Stimulated activated CD8-positive, alpha-beta memory T cell treated with anti-CD3 and anti-CD28 coated beads, Interleukin-15, amount 100 ng/mL, for 1 hour (primary cell): ENCODE data around the gene SPRR5.

Source experiments
- DNase-seq: peaks from one replicate; pipeline ENCODE4 v3.0.0-alpha.2; 2020; ENCODE audit warnings: low read depth

SPRR5 gene

DNA sequence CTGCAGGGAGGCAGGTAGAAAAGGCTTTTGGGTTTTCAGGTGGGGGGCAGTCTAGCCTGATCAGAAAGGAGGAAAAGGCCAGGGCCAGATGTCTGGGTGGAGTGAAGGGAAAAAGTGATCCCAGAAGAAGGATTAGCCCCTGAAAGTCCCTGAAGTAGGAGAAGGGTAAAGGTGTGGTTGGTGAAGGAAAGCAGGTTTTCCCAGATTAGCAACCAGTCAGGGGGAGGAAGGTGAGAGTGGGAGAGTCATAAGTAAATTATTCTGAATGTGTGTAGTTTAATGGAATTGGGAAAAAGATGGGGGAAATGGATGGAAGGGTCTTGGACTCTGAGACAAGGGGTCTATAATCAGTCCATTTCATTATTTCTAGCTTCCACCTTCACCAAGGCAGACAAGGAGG is 36.2 kb downstream of the SPRR5 start:
- no peak for DNase-seq

DNA sequence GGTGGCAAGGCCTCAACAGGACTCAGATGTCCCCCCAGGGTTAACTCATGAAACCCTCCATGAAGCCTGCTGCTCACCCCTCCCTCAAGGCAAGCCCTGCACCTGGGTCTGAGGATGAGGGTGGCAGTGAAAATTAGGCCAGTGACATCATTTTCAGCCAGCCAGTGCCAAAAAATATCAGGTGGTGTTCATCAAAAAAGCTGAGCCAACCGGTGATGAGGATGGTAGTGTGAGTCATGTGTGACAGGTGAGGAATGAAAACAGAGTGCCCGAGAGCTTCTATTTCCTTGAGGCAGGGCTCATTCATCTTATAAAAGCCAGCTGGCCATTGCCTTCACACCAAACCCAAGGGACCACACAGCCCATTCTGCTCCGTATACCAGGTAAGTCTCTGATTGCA is 36.7 kb downstream of the SPRR5 start, which contains the start of gene SPRR1A:
SPRR1A (plus strand) TSS at position 339 of the 400 bp plus-strand sequence. CDS start 1,150 bp downstream, outside the sequence.
- no peak for DNase-seq

DNA sequence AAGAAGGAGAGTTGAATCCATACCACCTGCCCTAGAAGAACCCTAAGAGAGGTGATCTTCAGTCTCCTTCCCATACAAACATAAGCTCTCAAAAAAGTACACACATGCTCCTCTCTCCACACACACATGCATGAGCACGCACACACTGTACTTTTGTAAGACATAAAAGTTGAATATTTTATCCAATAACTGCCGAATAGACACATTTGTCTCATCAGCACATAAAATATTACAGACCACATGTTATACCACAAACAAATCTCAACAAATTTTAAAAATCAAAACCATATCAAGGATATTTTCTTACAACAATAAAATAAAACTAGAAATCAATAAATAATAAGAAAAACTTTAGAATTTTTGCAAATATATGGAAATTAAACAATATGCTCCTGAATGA is 39.6 kb downstream of the SPRR5 start:
- no peak for DNase-seq

DNA sequence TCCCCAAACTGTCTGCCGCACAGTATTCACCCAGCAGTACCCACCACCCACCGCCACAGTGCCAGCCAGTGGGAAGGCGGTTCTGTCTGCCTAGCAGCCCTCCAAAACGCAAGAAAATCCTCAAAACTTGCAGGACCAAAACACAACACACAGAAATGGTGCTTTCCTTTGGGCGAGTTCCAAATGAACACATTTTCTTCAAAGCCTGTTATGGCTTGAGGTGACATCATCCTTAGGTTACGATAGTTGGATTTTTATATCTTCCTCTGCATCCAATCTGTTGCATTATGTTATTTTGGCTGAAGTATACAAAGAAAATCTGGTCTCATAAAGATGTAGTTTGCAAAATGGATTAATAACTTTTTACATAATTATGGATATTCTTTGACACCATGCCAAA is 46.2 kb downstream of the SPRR5 start:
- no peak for DNase-seq

DNA sequence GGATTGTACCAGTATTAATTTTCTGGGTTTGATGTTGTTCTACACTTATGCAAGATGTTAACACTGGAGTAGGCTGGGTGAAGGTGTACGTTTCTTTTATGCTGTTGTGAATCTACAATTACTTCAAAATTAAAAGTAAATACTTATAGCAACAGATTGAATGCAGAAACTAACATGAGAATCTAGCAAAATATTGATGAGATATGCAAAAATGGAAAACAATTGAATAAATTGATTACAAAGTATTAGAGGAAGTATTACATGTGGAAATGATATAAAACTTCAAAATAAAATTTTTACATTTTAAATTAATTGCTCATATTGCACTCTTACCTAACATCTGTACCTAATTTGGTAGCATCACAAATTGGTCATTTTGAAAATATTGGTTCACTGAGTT is 48.8 kb downstream of the SPRR5 start:
- no peak for DNase-seq

DNA sequence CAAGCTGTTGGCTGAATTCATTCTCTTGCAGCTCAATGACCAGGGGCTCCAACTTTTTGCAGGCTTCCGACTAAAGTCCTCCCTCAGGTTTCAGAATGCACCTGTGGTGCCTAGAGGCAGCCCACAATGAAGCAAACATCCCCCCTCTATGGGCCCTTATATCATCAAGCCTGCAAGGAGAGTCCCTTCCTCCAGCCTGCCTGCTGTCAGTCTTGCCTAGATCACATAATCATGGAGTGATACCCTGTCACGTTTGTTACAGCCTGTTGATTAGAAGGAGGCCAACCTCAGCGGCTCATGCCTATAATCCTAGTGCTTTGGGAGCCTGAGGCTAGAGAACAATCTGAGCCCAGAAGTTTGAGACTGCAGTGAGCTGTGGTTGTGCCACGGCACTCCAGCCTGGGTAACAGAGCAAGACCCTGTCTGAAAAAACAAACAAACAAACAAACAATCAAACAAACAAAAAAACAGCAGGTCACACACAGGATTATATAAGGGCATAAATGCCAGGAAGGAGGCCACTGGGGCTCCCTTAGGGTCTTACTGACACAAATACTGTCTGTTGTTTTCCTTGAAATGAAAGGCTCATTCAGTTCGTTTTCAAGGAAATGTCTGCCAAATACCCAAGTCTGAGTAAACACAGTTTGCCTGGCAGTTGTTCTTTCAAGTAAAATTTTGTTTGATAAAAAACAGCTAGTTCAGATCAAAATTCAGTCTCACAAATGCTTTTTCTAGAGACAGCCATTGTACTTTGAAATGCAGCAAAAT is 49.8 kb downstream of the SPRR5 start:
- no peak for DNase-seq

DNA sequence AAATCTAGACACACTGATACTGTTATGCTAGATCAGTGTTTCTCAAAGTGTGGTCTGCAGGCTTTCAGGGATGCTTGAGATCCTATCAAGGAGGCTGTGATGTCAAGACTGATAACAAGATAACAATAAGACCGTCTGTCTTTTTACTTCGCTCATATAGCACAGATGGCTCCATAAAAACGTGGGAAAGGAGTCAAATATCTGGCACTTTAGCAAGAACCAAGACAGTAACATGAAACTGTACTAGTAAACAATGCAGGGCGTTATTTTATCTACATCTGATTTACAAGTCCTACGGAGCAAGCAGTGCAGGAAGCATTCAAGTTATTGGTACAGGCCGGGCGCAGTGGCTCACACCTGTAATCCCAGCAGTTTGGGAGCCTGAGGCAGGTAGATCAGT is 50.9 kb downstream of the SPRR5 start:
- no peak for DNase-seq

DNA sequence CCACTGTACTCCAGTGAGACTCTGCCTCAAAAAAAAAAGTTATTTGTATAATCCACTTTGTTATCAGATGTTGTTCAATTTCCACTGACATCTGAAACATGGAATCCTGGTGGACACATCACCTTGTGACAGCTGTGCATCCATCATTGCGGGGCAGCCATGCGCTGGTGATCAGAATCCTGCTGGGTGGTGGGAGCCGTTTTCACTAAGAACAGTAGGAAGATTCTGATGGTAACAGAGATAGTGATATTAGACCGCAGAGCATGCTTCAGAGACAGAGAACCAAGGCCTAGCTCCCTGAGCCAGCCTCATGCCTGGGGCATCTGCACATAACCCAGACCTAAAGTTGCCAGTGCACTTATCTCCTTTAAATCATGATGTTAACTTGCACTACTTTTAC is 51.5 kb downstream of the SPRR5 start:
- no peak for DNase-seq
